CD14-positive monocyte (primary cell): ENCODE data around the gene SOD3. TPM values are rescaled to one million over a fixed set of nuclear protein-coding genes. Genes with fewer than 3 reads are reported as not detected.

Source experiments
- DNase-seq, 3 donors: peaks; one replicate each; pipeline ENCODE4 v3.0.0-alpha.2; 2011 to 2022
- H2AFZ ChIP-seq: 2 replicates; pipeline ENCODE4 v1.6.0; 2012; ENCODE audit warnings: mild to moderate bottlenecking, low read depth, low read length, inconsistent platforms; ENCODE audit not compliant: insufficient read depth, poor library complexity, severe bottlenecking
- H3K27ac ChIP-seq, 2 donors: 1 replicate in 1 of 2; 2 replicates in 1 of 2; pipeline ENCODE4 v1.5.1; 2012 to 2013; ENCODE audit warnings: low read length in 2 of 2, control low read depth in 1 of 2, inconsistent platforms in 1 of 2, low read depth in 1 of 2, mild to moderate bottlenecking in 1 of 2
- H3K27me3 ChIP-seq, 2 donors: one replicate each; pipeline versions ENCODE4 v1.6.0 to v1.6.1; 2011 to 2013; ENCODE audit warnings: low read length in 2 of 2; ENCODE audit not compliant: control insufficient read depth in 2 of 2, insufficient read depth in 2 of 2
- H3K36me3 ChIP-seq, 2 donors: replicated peaks in 1 of 2; 1 replicate in 1 of 2; 2 replicates in 1 of 2; pipeline versions ENCODE4 v1.5.1 to v1.6.1; 2012 to 2013; ENCODE audit warnings: low read length in 2 of 2, control low read depth in 1 of 2, inconsistent platforms in 1 of 2, mild to moderate bottlenecking in 1 of 2; ENCODE audit not compliant: insufficient read depth in 2 of 2, control insufficient read depth in 1 of 2
- H3K4me1 ChIP-seq, 2 donors: 1 replicate in 1 of 2; 2 replicates in 1 of 2; pipeline versions ENCODE4 v1.5.1 to v1.6.1; 2012 to 2013; ENCODE audit warnings: low read length in 2 of 2, control low read depth in 1 of 2, inconsistent platforms in 1 of 2, mild to moderate bottlenecking in 1 of 2, moderate library complexity in 1 of 2; ENCODE audit not compliant: insufficient read depth in 2 of 2, control insufficient read depth in 1 of 2
- H3K4me2 ChIP-seq: replicated peaks from 2 replicates; pipeline ENCODE3; 2012; ENCODE audit warnings: low read length, moderate library complexity, mild to moderate bottlenecking; ENCODE audit not compliant: poor library complexity, severe bottlenecking; ENCODE audit errors: extremely low read depth
- H3K4me3 ChIP-seq, 3 experiments: fragments of 200-600 bp in 1 of 3; sonication (generic) in 1 of 3; replicated peaks in 1 of 3; 1 replicate in 2 of 3; 2 replicates in 1 of 3; pipeline ENCODE4 v1.5.1; 2011 to 2013; ENCODE audit warnings: low read length in 3 of 3, mild to moderate bottlenecking in 3 of 3, control low read depth in 2 of 3, low read depth in 2 of 3, inconsistent platforms in 1 of 3, moderate library complexity in 1 of 3
- H3K79me2 ChIP-seq: 2 replicates; pipeline ENCODE4 v1.6.0; 2012; ENCODE audit warnings: mild to moderate bottlenecking, control low read depth, inconsistent platforms, low read length, moderate library complexity; ENCODE audit not compliant: insufficient read depth
- H3K9ac ChIP-seq: 2 replicates; pipeline ENCODE4 v1.6.0; 2017; ENCODE audit warnings: low read length, mild to moderate bottlenecking; ENCODE audit not compliant: insufficient read depth, poor library complexity, severe bottlenecking
- H3K9me3 ChIP-seq, 2 donors: replicated peaks in 1 of 2; 1 replicate in 1 of 2; 2 replicates in 1 of 2; pipeline versions ENCODE4 v1.5.1 to v1.6.1; 2012 to 2013; ENCODE audit warnings: low read length in 2 of 2, control low read depth in 1 of 2; ENCODE audit not compliant: control insufficient read depth in 1 of 2, insufficient read depth in 1 of 2
- H4K20me1 ChIP-seq: 2 replicates; pipeline ENCODE4 v1.6.0; 2012; ENCODE audit warnings: mild to moderate bottlenecking, low read length, control low read depth, moderate library complexity; ENCODE audit not compliant: insufficient read depth
- H3K27ac Mint-ChIP-seq, 7 donors: one replicate each; pipeline ENCODE4 v1.8.0; 2020; ENCODE audit warnings: mild to moderate bottlenecking in 7 of 7, mixed read lengths in 7 of 7, moderate library complexity in 6 of 7, inconsistent platforms in 2 of 7
- H3K27me3 Mint-ChIP-seq, 3 donors: one replicate each; pipeline ENCODE4 v1.8.0; 2021 to 2022; ENCODE audit warnings: low read depth in 3 of 3, mild to moderate bottlenecking in 3 of 3, mixed read lengths in 3 of 3, moderate library complexity in 3 of 3, inconsistent platforms in 1 of 3
- H3K36me3 Mint-ChIP-seq, 2 donors: one replicate each; pipeline ENCODE4 v1.8.0; 2020; ENCODE audit warnings: mixed read lengths in 2 of 2, inconsistent platforms in 1 of 2, mild to moderate bottlenecking in 1 of 2
- H3K4me1 Mint-ChIP-seq: one replicate; pipeline ENCODE4 v1.8.0; 2020; ENCODE audit warnings: mild to moderate bottlenecking, mixed read lengths
- H3K4me3 Mint-ChIP-seq, 2 donors: one replicate each; pipeline ENCODE4 v1.8.0; 2020; ENCODE audit warnings: mild to moderate bottlenecking in 2 of 2, mixed read lengths in 2 of 2, moderate library complexity in 1 of 2
- H3K9me3 Mint-ChIP-seq, 7 donors: one replicate each; pipeline ENCODE4 v1.8.0; 2020 to 2022; ENCODE audit warnings: mixed read lengths in 7 of 7, mild to moderate bottlenecking in 6 of 7, moderate library complexity in 6 of 7, inconsistent platforms in 2 of 7
- CTCF ChIP-seq: fragments of 200-600 bp; IDR thresholded peaks from one replicate; pipeline ENCODE4 v1.8.0; 2022; ENCODE audit warnings: antibody characterized with exemption, mild to moderate bottlenecking
- WGBS: methylation state at CpG from one replicate; pipeline ENCODE4 v1.1.5; 2013; ENCODE audit warnings: missing lambda C conversion rate; ENCODE audit not compliant: insufficient coverage; 5-methylcytosine and 5-hydroxymethylcytosine counted together
- intact Hi-C, 2 donors: fragments of 100-400 bp; cut with micrococcal nuclease; formaldehyde crosslinking; loops; one replicate each; pipeline versions ENCODE4 v1.15.0 to v1.15.1; 2023
- polyA plus RNA-seq, 3 donors: library from polyadenylated mRNA; depleted of rRNA in 1 of 3; unstranded in 2 of 3; stranded (reverse) in 1 of 3; fragments of 300-500 nt in 2 of 3; fragments of >200 nt in 1 of 3; fragmentation: Illumina TruSeq in 2 of 3; gene quantifications; 1 replicate in 2 of 3; 2 replicates in 1 of 3; pipeline ENCODE4 v1.2.3, GENCODE V29; 2012 to 2021

Gene SOD3
- polyA plus RNA-seq, 3 donors = not detected

GRCh38 chr4:24801136-24801855, 5.9 kb downstream of the SOD3 start:
- 94% methylated on average over 8 of the region's 10 CpGs for WGBS
- TF ChIP-seq CTCF = no peak

GRCh38 chr4:24802648-24803047, 7.3 kb downstream of the SOD3 start:
- H4K20me1 ChIP-seq = no peaks in the 10 kb centered on the region
- no peaks in the 10 kb centered on the region for H3K79me2 ChIP-seq
- H3K36me3 Mint-ChIP-seq = peaks cover 14 to 17% of the 10 kb centered on the region in 2 donors
- no peak for DNase-seq
- H3K4me3 ChIP-seq = no peak overlapping the region
- peaks cover 31 to 44% of the 10 kb centered on the region in 2 donors for H3K27me3 ChIP-seq
- WGBS = 83% methylated on average over 5 of the region's 6 CpGs
- no peak overlapping the region for H2AFZ ChIP-seq
- no peak overlapping the region for H3K27ac ChIP-seq
- no peak overlapping the region for H3K4me2 ChIP-seq
- H3K9me3 Mint-ChIP-seq = peaks cover 0 to 18% (median 7%) of the 10 kb centered on the region in 7 donors
- peaks cover 0 to 13% of the 10 kb centered on the region in 2 donors for H3K36me3 ChIP-seq
- peaks cover 8 to 15% of the 10 kb centered on the region in 2 donors for H3K4me1 ChIP-seq
- peak overlapping the region in 1 of 2 donors; percentile 63 for H3K4me3 Mint-ChIP-seq
- intact Hi-C loops = no loop called here
- TF ChIP-seq CTCF = no peak
- H3K9ac ChIP-seq = no peak overlapping the region
- no peak overlapping the region for H3K27ac Mint-ChIP-seq
- peaks cover 42 to 52% (median 48%) of the 10 kb centered on the region in 3 donors for H3K27me3 Mint-ChIP-seq
- H3K4me1 Mint-ChIP-seq = peaks cover 12% of the 10 kb centered on the region
- peaks cover 0 to 10% of the 10 kb centered on the region in 2 donors for H3K9me3 ChIP-seq

More at GRCh38 chr4:24801136-24801855, 5.9 kb downstream of the SOD3 start:
- H3K9me3 Mint-ChIP-seq = peaks cover 0 to 18% (median 7%) of the 10 kb centered on the region in 7 donors
- Histone ChIP-seq H2AFZ (no peak overlapping the region), H3K79me2 (no peaks in the 10 kb centered on the region), H3K27me3 (peaks cover 37 to 55% of the 10 kb centered on the region in 2 donors), H3K9me3 (peaks cover 0 to 10% of the 10 kb centered on the region in 2 donors), H3K4me2 (no peak overlapping the region), H3K9ac (no peak overlapping the region), H3K4me1 (peaks cover 8 to 15% of the 10 kb centered on the region in 2 donors), H4K20me1 (no peaks in the 10 kb centered on the region), H3K27ac (no peak overlapping the region), H3K36me3 (no peaks in the 10 kb centered on the region), H3K4me3 (no peak overlapping the region)
- H3K36me3 Mint-ChIP-seq = peaks cover 5 to 6% of the 10 kb centered on the region in 2 donors
- H3K27ac Mint-ChIP-seq = no peak overlapping the region
- peaks cover 42 to 53% (median 52%) of the 10 kb centered on the region in 3 donors for H3K27me3 Mint-ChIP-seq
- intact Hi-C loops = no loop called here
- peak overlapping the region in 1 of 2 donors; percentile 88 for H3K4me3 Mint-ChIP-seq
- peaks cover 12% of the 10 kb centered on the region for H3K4me1 Mint-ChIP-seq
- no peak for DNase-seq
